Measurements from ENCODE around the gene AKT1S1. TPM values are rescaled to one million over a fixed set of nuclear protein-coding genes. Genes with fewer than 3 reads are reported as not detected.

Gene AKT1S1
- total RNA-seq, 1 experiment from 2014 or later: 64.6 TPM

DNA sequence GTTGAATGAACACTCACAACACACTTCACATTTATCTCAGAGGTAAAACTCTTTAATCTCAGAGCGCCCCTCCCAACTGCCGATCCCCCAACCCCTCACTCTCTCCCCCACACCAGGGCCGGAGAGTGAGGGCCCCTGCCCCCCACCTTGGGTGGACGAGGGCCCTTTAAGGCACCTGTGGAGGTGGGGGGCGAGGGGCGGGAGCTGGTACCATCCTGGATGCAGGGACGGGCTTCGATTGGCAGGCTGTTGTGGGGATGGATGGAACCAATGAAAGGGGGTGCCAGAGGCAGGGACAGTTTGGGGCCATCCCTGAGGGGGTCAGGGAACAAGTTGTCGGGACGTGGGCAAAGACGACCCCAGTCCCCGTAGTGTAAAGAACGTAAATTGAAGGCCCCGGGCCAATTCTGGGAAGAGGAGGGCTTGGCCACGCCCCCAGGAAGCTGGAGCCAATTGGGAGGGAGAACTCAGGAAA is 8.1 kb downstream of the AKT1S1 start:
- TF ChIP-seq, protein P1, sequence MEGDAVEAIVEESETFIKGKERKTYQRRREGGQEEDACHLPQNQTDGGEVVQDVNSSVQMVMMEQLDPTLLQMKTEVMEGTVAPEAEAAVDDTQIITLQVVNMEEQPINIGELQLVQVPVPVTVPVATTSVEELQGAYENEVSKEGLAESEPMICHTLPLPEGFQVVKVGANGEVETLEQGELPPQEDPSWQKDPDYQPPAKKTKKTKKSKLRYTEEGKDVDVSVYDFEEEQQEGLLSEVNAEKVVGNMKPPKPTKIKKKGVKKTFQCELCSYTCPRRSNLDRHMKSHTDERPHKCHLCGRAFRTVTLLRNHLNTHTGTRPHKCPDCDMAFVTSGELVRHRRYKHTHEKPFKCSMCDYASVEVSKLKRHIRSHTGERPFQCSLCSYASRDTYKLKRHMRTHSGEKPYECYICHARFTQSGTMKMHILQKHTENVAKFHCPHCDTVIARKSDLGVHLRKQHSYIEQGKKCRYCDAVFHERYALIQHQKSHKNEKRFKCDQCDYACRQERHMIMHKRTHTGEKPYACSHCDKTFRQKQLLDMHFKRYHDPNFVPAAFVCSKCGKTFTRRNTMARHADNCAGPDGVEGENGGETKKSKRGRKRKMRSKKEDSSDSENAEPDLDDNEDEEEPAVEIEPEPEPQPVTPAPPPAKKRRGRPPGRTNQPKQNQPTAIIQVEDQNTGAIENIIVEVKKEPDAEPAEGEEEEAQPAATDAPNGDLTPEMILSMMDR (IDR thresholded peaks at IDR 0.05; ENCODE audit: insufficient read depth in 1 of 2, low read depth in 1 of 2, low read length in 1 of 2, severe bottlenecking in 1 of 2, unreplicated experiment in 1 of 2): no peak
- Histone ChIP-seq H3K9me3 (no peaks in the 10 kb centered on the region), H3K36me3 (ENCODE audit: control insufficient read depth, insufficient read depth, low read length) (peaks cover 15% of the 10 kb centered on the region), H3K27me3 (replicated peaks; ENCODE audit: control insufficient read depth, insufficient read depth, low read length) (no peaks in the 10 kb centered on the region), H3K4me1 (peaks cover 22% of the 10 kb centered on the region), H3K4me3 (ENCODE audit: low read depth, low read length) (peak overlapping the region; percentile 48)
- DNase-seq: no peak
- Mint-ChIP-seq H3K27me3 (ENCODE audit: insufficient read depth, unreplicated experiment) (no peaks in the 10 kb centered on the region), H3K9me3 (ENCODE audit: unreplicated experiment) (no peaks in the 10 kb centered on the region), H3K4me3 (ENCODE audit: unreplicated experiment) (no peak overlapping the region), H3K36me3 (ENCODE audit: insufficient read depth, unreplicated experiment) (peaks cover 48% of the 10 kb centered on the region), H3K4me1 (ENCODE audit: low read depth, unreplicated experiment) (peaks cover 21% of the 10 kb centered on the region), H3K27ac (ENCODE audit: unreplicated experiment) (no peak overlapping the region)
- ChIA-PET POLR2A (interaction anchor here (0.9 to 1.7 kb wide), 7 partner anchors 8 to 229 kb away, joined by 6 to 17 read pairs (median 7); partner anchors contain the start of genes AKT1S1, AP2A1, ATF5 and NUP62), CTCF (interaction anchor here (0.6 to 1.1 kb wide), 8 partner anchors 11 to 299 kb away, joined by 3 to 7 read pairs (median 4); partner anchors contain the start of gene PTOV1)
- intact Hi-C loops (cut with micrococcal nuclease; ENCODE audit: unreplicated experiment): loop anchor here (1.0 to 5.0 kb wide), 3 partner anchors 8 to 192 kb away; partner anchors contain the start of genes AKT1S1, PRMT1 and TBC1D17
- no TSS peak for BruUV-seq (replicated peaks)

DNA sequence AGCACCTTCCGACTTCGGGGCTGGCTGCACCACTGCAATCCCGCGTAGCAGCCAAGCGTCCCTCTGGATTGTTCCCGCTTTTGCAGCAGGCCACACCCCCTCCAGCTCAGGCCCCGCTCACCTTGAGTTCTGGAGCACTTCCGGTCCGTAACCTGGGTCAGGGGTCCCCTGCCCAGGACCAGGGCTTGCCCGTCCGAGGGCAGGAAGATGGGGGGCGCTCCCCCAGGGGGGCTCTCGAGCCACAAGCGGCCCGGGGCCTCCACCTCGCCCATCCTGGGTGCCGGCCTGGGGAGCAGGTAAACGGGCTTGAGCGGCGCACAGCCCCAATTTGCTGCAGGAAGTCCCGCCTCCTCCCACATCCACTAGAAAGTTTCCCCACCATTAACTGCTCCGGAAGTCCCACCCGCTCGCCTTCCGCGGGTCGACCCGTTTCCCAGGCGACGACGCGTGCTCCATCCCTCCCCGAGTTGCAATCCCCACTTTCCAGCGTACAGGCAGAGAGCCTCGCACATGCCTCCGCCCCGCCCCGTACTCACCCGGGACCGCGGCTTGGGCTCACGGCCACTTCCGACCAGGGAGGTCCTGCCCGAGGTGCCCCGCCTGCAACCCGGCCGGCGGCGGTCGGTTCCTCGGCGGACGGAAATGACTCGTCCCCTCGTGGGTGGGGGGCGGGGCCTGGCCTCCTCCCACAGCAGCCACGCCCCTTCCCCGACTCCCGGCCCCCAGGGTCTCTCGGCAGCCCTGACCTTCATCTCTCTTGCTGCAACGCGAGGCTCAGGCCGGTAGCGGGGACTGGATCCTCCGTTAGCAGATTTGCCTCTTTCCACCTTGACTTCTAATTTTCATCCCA is 10.0 kb downstream of the AKT1S1 start, which contains the start of gene PNKP:
Gene PNKP, minus strand, starts transcription at position 644 of the 850 bp plus-strand sequence. Its CDS starts 372 bp downstream, at position 272.
- ChIA-PET POLR2A (interaction anchor here (0.6 to 2.0 kb wide), 3 partner anchors 10 to 227 kb away, joined by 4 to 12 read pairs (median 4); partner anchors contain the start of genes AKT1S1, RRAS and TBC1D17), CTCF (interaction anchor here (1.0 kb wide), 1 partner anchor 10 kb away, joined by 3 read pairs; the partner anchor contains the start of genes AKT1S1 and TBC1D17)
- BruUV-seq (replicated peaks): no TSS peak
- Histone ChIP-seq H3K27me3 (replicated peaks; ENCODE audit: control insufficient read depth, insufficient read depth, low read length) (no peaks in the 10 kb centered on the region), H3K4me3 (ENCODE audit: low read depth, low read length) (peak within 1 kb of the TSS; percentile 67), H3K9me3 (no peaks in the 10 kb centered on the region), H3K36me3 (ENCODE audit: control insufficient read depth, insufficient read depth, low read length) (peaks cover 13% of the 10 kb centered on the region), H3K4me1 (peaks cover 22% of the 10 kb centered on the region)
- H3K4me3 Mint-ChIP-seq (ENCODE audit: unreplicated experiment): no peak within 1 kb of the TSS
- TF ChIP-seq, protein P1 (IDR thresholded peaks at IDR 0.05; ENCODE audit: insufficient read depth in 1 of 2, low read depth in 1 of 2, low read length in 1 of 2, severe bottlenecking in 1 of 2, unreplicated experiment in 1 of 2): no peak
- DNase-seq: peak; percentile 91
- no peaks in the 10 kb centered on the region for H3K9me3 Mint-ChIP-seq (ENCODE audit: unreplicated experiment)
- no peaks in the 10 kb centered on the region for H3K27me3 Mint-ChIP-seq (ENCODE audit: insufficient read depth, unreplicated experiment)
- peaks cover 56% of the 10 kb centered on the region for H3K36me3 Mint-ChIP-seq (ENCODE audit: insufficient read depth, unreplicated experiment)
- H3K4me1 Mint-ChIP-seq (ENCODE audit: low read depth, unreplicated experiment): peaks cover 21% of the 10 kb centered on the region
- intact Hi-C loops (cut with micrococcal nuclease; ENCODE audit: unreplicated experiment): loop anchor here (5.0 kb wide), 1 partner anchor 190 kb away; the partner anchor contains the start of gene PRMT1
- H3K27ac Mint-ChIP-seq (ENCODE audit: unreplicated experiment): peak within 1 kb of the TSS; percentile 98

DNA sequence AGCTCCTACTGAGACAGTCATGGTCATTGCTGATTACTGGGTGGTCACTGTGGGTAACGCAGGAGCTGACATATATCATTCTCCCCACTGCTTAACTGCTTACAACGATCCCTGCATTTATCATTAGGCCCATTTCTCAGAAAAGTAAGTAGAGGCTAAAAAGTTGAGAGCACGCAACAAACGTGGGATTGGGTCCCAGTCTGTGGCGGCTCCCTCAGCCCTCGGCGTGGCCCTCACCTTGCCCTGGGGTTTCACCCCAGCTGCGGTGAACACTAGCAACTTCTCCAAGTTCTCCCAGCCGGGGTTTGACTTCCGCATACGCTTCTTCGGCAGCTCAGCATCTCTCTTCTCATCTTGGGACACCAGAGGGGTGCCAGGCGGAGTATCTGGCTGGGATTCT is 12.3 kb downstream of the AKT1S1 start:
- no peaks in the 10 kb centered on the region for H3K9me3 Mint-ChIP-seq (ENCODE audit: unreplicated experiment)
- H3K4me1 Mint-ChIP-seq (ENCODE audit: low read depth, unreplicated experiment): peaks cover 21% of the 10 kb centered on the region
- peaks cover 77% of the 10 kb centered on the region for H3K36me3 Mint-ChIP-seq (ENCODE audit: insufficient read depth, unreplicated experiment)
- peaks cover 22% of the 10 kb centered on the region for H3K4me1 ChIP-seq
- H3K27me3 ChIP-seq (replicated peaks; ENCODE audit: control insufficient read depth, insufficient read depth, low read length): no peaks in the 10 kb centered on the region
- no peak for DNase-seq
- H3K36me3 ChIP-seq (ENCODE audit: control insufficient read depth, insufficient read depth, low read length): peaks cover 11% of the 10 kb centered on the region
- ChIA-PET CTCF (interaction anchor here (1.0 kb wide), 1 partner anchor 8 kb away, joined by 3 read pairs; no protein-coding TSS in a partner anchor), POLR2A (interaction anchor here (0.7 to 1.0 kb wide), 3 partner anchors 13 to 98 kb away, joined by 3 to 8 read pairs (median 6); partner anchors contain the start of genes AP2A1, PTOV1 and TBC1D17)
- H3K4me3 Mint-ChIP-seq (ENCODE audit: unreplicated experiment): no peak overlapping the region
- intact Hi-C loops (cut with micrococcal nuclease; ENCODE audit: unreplicated experiment): loop anchor here (5.0 kb wide), 1 partner anchor 188 kb away; the partner anchor contains the start of gene PRMT1
- peak overlapping the region; percentile 98 for H3K27ac Mint-ChIP-seq (ENCODE audit: unreplicated experiment)
- no peak overlapping the region for H3K4me3 ChIP-seq (ENCODE audit: low read depth, low read length)
- TF ChIP-seq, protein P1 (IDR thresholded peaks at IDR 0.05; ENCODE audit: insufficient read depth in 1 of 2, low read depth in 1 of 2, low read length in 1 of 2, severe bottlenecking in 1 of 2, unreplicated experiment in 1 of 2): no peak
- no TSS peak for BruUV-seq (replicated peaks)
- no peaks in the 10 kb centered on the region for H3K27me3 Mint-ChIP-seq (ENCODE audit: insufficient read depth, unreplicated experiment)
- H3K9me3 ChIP-seq: no peaks in the 10 kb centered on the region
